Measurements from ENCODE around the gene SPPL2C. TPM values are rescaled to one million over a fixed set of nuclear protein-coding genes. Genes with fewer than 3 reads are reported as not detected.

Gene SPPL2C
- total and polyA plus RNA-seq, 10 of the 15 experiments (the other 5 are each of a cell fraction or from before 2014, with no cell fraction given) = not detected

DNA sequence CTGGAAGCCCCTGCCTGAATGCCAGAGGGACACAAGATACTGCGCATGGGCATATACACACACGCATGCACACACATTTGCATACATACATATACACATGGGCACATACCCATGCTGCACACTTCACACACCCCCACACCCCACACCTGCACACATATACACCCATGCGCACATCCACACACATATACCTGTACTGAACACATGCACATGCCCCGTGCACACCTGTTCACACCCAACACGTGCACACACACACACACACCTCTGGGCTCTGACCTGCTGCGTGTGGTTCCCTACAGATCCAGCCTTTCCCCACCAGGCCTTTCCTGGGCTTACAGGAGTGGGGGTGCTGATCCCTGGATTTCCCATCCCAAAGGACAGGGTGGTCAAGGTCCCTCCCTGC is 6.3 kb downstream of the SPPL2C start:
- DNase-seq (ENCODE audit: low read depth, low spot score) (no peak), ATAC-seq (no peak), FAIRE-seq (no peak)
- Histone ChIP-seq H3K9me3 (replicated peaks; ENCODE audit: control insufficient read depth, insufficient read depth, low read length) (no peaks in the 10 kb centered on the region), H3K4me3 (no peak overlapping the region), H3K4me1 (ENCODE audit: control insufficient read depth, insufficient read depth, low read length) (no peaks in the 10 kb centered on the region), H3K79me2 (ENCODE audit: control insufficient read depth, insufficient read depth, low read length) (no peaks in the 10 kb centered on the region), H3K9ac (ENCODE audit: control insufficient read depth, insufficient read depth, low read length) (no peak overlapping the region), H3K27ac (ENCODE audit: control insufficient read depth, insufficient read depth) (no peak overlapping the region), H2AFZ (ENCODE audit: control insufficient read depth, low read depth, low read length) (no peak overlapping the region), H3K36me3 (ENCODE audit: control insufficient read depth in 2 of 2, insufficient read depth in 2 of 2, low read length in 1 of 2) (no peaks in the 10 kb centered on the region), H4K20me1 (ENCODE audit: control insufficient read depth, insufficient read depth) (no peaks in the 10 kb centered on the region), H3K4me2 (ENCODE audit: control insufficient read depth, insufficient read depth) (no peak overlapping the region), H3K27me3 (replicated peaks in 1 of 2; ENCODE audit: control insufficient read depth in 2 of 2, insufficient read depth in 2 of 2, low read length in 1 of 2) (no peaks in the 10 kb centered on the region; a peak in 1 of 4 replicates)
- no peak for TF ChIP-seq CBFB (IDR thresholded peaks at IDR 0.05; ENCODE audit: low read depth)
- ChIA-PET SMC1A (ENCODE audit: uncharacterized antibody, unreplicated experiment) (no interaction called here), POLR2A (no interaction called here), RAD21 (ENCODE audit: unreplicated experiment) (interaction anchor here (1.3 to 1.5 kb wide), 2 partner anchors 69 to 211 kb away, joined by 3 to 8 read pairs; no protein-coding TSS in a partner anchor), CTCF (interaction anchor here (0.6 to 3.1 kb wide), 6 partner anchors 13 to 211 kb away, joined by 4 to 15 read pairs (median 4); no protein-coding TSS in a partner anchor)
- BruUV-seq (replicated peaks) = no TSS peak
- intact Hi-C loops (cut with micrococcal nuclease; ENCODE audit: unreplicated experiment) (no loop called here), in situ Hi-C loops (cut with MboI) (no loop called here)
- WGBS (ENCODE audit: insufficient coverage, insufficient replicate concordance, low lambda C conversion rate, missing lambda C conversion rate) = 9% methylated on average over 6 of the region's 6 CpGs

- Histone ChIP-seq H2AFZ (ENCODE audit: control insufficient read depth, low read depth, low read length) (no peak overlapping the region), H3K4me2 (ENCODE audit: control insufficient read depth, insufficient read depth) (no peak overlapping the region), H3K9me3 (replicated peaks; ENCODE audit: control insufficient read depth, insufficient read depth, low read length) (no peaks in the 10 kb centered on the region), H3K79me2 (ENCODE audit: control insufficient read depth, insufficient read depth, low read length) (no peaks in the 10 kb centered on the region), H3K36me3 (ENCODE audit: control insufficient read depth in 2 of 2, insufficient read depth in 2 of 2, low read length in 1 of 2) (no peaks in the 10 kb centered on the region), H3K27me3 (replicated peaks in 1 of 2; ENCODE audit: control insufficient read depth in 2 of 2, insufficient read depth in 2 of 2, low read length in 1 of 2) (no peaks in the 10 kb centered on the region; a peak in 1 of 4 replicates), H3K27ac (ENCODE audit: control insufficient read depth, insufficient read depth) (no peak overlapping the region), H3K4me3 (no peak overlapping the region), H3K9ac (ENCODE audit: control insufficient read depth, insufficient read depth, low read length) (no peak overlapping the region), H3K4me1 (ENCODE audit: control insufficient read depth, insufficient read depth, low read length) (no peaks in the 10 kb centered on the region), H4K20me1 (ENCODE audit: control insufficient read depth, insufficient read depth) (no peaks in the 10 kb centered on the region)
- ATAC-seq (no peak), DNase-seq (ENCODE audit: low read depth, low spot score) (no peak), FAIRE-seq (no peak)
- CTCF ChIA-PET = interaction anchor here (0.6 to 3.1 kb wide), 9 partner anchors 14 to 617 kb away, joined by 3 to 15 read pairs (median 4); no protein-coding TSS in a partner anchor
- BruUV-seq (replicated peaks) = no TSS peak
- SMC1A ChIA-PET (ENCODE audit: uncharacterized antibody, unreplicated experiment) = no interaction called here
- in situ Hi-C loops (cut with MboI) = no loop called here
- POLR2A ChIA-PET = no interaction called here
- RAD21 ChIA-PET (ENCODE audit: unreplicated experiment) = interaction anchor here (1.3 to 1.5 kb wide), 2 partner anchors 69 to 211 kb away, joined by 3 to 8 read pairs; no protein-coding TSS in a partner anchor
- TF ChIP-seq EGR1 (IDR thresholded peaks at IDR 0.05; ENCODE audit: borderline replicate concordance in 1 of 2, low read depth in 2 of 2, low read length in 2 of 2) (no peak), HCFC1 (IDR thresholded peaks at IDR 0.05; ENCODE audit: low read length) (no peak), MTA2 (IDR thresholded peaks at IDR 0.05; ENCODE audit: low read depth) (no peak), CEBPB (IDR thresholded peaks at IDR 0.05; ENCODE audit: borderline replicate concordance in 1 of 2, low read depth in 2 of 2, low read length in 2 of 2) (no peak)
- TF ChIP-seq, protein P1, sequence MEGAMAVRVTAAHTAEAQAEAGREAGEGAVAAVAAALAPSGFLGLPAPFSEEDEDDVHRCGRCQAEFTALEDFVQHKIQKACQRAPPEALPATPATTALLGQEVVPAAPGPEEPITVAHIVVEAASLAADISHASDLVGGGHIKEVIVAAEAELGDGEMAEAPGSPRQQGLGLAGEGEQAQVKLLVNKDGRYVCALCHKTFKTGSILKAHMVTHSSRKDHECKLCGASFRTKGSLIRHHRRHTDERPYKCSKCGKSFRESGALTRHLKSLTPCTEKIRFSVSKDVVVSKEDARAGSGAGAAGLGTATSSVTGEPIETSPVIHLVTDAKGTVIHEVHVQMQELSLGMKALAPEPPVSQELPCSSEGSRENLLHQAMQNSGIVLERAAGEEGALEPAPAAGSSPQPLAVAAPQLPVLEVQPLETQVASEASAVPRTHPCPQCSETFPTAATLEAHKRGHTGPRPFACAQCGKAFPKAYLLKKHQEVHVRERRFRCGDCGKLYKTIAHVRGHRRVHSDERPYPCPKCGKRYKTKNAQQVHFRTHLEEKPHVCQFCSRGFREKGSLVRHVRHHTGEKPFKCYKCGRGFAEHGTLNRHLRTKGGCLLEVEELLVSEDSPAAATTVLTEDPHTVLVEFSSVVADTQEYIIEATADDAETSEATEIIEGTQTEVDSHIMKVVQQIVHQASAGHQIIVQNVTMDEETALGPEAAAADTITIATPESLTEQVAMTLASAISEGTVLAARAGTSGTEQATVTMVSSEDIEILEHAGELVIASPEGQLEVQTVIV (IDR thresholded peaks at IDR 0.05; ENCODE audit: borderline replicate concordance, partially characterized antibody) = no peak
- intact Hi-C loops (cut with micrococcal nuclease; ENCODE audit: unreplicated experiment) = no loop called here
- 13% methylated on average over 8 of the region's 8 CpGs for WGBS (ENCODE audit: insufficient coverage, insufficient replicate concordance, low lambda C conversion rate, missing lambda C conversion rate)
These were observed 6.8 kb downstream of the SPPL2C start for GRCh38 chr17:45851464-45851863.
